Measurements from ENCODE around the gene PRDM16.

GRCh38 chr1:3313576-3313950 lies 244.6 kb downstream of the PRDM16 start:
- TF ChIP-seq CTCF (IDR thresholded peaks at IDR 0.05) (no peak), EZH2 (IDR thresholded peaks at IDR 0.05; ENCODE audit: borderline replicate concordance, insufficient read depth, low read depth, low read length, poor library complexity, severe bottlenecking) (no peak)
